ENCODE data around the gene HES4.
"Not testable (repeated sequence)": the region's sequence is repeated elsewhere in the genome, so short reads cannot be mapped to it uniquely, and the experiment has no call there.

The HES4 gene

DNA sequence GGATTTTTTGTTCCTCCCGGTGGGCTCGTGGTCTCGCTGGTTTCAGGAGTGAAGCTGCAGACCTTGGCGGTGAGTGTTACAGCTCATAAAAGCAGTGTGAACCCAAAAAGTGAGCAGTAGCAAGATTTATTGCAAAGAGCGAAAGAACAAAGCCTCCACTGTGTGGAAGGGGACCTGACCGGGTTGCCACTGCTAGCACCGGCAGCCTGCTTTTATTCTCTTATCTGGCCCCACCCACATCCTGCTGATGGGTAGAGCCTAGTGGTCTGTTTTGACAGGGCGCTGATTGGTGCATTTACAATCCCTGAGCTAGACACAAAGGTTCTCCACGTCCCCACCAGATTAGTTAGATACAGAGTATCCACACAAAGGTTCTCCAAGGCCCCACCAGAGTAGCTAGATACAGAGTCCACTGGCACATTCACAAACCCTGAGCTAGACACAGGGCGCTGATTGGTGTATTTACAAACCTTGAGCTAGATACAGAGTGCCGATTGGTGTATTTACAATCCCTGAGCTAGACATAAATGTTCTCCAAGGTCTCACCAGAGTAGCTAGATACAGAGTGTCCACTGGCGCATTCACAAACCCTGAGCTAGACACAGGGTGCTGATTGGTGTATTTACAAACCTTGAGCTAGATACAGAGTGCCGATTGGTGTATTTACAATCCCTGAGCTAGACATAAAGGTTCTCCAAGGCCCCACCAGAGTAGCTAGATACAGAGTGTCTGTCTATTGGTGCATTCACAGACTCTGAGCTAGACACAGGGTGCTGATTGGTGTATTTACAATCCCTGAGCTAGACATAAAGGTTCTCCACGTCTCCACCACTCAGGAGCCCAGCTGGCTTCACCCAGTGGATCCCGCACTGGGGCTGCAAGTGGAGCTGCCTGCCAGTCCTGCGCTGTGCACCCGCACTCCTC, 17.8 kb upstream of the HES4 start:
- not testable (repeated sequence) for DNase-seq (ENCODE audit: low read depth in 2 of 2)

DNA sequence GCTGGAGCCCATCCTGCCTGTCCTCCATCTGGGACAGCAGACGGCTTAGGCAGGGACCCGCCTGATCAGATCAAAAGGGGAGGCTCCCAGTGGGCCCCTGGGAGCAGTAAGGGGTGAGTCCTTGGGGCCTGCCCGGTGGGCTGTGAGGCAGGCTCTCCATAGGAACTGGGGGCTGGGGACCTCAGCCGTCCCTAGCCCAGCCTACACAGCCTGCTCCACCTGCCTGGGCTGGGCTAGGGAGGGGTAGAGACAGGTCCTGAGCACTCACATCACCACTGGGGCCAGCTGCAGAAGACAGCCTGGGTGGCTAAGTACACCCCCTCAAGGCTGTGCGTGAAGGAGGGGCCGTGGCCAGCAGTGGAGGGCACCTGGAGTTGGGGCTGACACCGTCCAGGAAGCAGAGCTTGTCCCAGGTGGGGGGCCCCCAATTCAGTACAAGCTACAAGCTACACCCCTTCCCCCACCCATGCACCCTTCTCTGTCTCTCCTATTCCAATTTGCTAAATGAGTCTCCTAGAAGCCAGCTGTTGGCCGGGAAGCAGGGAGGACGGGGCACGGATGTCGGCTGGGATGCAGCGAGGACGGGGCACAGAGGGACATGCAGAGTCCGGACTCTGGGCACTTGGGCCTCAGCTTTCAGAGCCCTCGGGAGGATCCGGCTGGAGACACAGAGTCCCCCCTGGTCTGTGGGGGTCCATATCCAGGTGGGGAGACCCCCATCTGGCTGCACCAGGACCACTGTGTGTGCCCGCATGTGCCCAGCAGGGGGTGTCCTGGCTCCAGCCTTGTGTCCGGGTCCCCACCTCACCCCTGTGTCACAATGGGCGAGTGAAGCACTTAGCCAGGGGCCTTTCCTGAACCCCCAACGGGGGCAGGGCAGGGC, 15.1 kb upstream of the HES4 start:
- DNase-seq (ENCODE audit: low read depth in 2 of 2), result no peak

DNA sequence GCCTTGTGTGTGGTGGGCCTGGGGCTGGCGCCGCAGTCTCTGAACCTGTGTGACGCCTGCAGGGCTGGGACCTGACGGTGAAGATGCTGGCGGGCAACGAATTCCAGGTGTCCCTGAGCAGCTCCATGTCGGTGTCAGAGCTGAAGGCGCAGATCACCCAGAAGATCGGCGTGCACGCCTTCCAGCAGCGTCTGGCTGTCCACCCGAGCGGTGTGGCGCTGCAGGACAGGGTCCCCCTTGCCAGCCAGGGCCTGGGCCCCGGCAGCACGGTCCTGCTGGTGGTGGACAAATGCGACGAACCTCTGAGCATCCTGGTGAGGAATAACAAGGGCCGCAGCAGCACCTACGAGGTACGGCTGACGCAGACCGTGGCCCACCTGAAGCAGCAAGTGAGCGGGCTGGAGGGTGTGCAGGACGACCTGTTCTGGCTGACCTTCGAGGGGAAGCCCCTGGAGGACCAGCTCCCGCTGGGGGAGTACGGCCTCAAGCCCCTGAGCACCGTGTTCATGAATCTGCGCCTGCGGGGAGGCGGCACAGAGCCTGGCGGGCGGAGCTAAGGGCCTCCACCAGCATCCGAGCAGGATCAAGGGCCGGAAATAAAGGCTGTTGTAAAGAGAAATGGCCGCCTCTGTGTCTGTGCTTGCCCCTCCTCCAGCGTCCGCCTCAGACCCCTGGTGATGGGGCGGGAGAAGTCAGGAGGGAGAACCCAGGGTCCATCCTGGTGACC, 14.2 kb upstream of the HES4 start:
- DNase-seq (ENCODE audit: low read depth in 2 of 2), result no peak

DNA sequence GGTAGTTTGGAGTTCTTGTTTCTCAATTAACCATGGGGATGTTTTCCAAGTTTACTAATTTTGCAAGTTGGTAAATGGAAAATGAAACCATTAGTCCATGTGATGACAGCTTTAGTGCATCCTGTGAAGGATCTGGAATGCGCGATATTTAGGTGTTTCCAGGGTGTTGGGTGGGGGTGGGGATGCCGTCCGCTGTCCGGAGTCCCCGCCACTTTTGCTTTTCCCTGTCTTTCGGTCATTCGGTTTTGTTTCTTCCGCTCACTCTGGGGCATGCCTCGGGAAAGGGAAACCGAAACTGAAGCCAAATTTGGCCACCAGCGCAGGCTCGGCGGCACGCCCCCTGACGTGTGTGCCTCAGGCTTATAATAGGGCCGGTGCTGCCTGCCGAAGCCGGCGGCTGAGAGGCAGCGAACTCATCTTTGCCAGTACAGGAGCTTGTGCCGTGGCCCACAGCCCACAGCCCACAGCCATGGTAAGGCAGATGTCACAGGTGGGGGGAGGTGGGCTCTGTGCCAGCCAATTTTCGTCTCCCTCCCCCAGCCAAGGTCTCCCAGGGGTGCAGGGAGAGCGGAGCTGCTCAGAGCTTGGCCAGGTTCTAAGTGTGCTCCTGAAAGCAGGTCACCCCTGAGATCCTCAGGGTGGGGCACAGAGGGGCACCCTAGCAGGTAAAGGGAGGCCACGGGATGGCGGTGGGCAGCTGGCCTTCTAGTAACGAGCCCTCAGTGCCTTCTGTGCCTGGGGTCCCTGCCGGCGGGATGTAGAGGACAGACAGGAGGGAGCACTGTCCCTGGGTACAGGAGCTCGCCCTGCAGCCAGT, 13.4 kb upstream of the HES4 start, which contains the start of gene ISG15:
ISG15 (plus strand) TSS at position 393 of the 817 bp plus-strand sequence; CDS start at position 470, 77 bp downstream.
- peak; percentile 72 to 78 for DNase-seq (ENCODE audit: low read depth in 2 of 2)

DNA sequence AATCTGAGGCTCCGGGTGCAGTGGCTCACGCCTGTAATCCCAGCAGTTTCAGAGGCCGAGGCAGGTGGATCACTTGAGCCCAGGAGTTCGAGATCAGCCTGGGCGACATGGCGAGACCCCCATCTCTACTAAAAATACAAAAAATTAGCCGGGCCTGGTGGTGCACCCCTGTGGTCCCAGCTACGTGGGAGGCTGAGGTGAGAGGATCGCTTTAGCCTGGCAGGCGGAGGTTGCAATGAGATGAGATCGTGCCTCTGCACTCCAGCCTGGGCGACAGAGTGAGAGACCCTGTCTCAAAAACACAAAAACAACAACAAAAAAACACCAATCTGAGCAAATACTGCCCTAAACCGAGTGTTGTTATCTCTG, 12.8 kb upstream of the HES4 start:
- not testable (repeated sequence) for DNase-seq (ENCODE audit: low read depth in 2 of 2)

DNA sequence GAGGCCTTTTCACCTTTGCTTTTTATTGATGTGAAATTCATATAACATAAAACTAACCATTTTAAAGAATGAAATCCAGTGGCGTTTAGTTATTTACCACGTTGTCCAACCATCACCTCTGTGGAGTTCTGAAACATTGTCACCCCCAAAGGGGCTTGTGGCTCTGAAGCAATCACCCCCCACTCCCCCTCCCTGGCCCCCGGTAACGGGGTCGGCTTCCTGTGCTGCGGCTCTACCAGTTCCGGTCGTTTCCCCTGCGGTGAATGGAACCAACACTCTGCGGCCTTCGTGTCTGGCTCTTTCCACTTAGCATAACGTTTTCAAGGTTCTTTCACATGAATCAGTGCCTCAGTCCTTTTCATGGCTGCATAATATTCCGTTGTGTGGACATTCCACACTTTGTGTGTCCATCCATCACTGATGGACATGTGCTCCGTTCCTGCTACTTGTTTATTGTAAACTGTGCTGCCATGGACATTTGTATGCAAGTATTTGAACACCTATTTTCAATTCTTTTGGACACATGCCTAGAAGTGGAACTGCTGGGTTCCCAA, 11.6 kb upstream of the HES4 start:
- no peak for DNase-seq (ENCODE audit: low read depth in 2 of 2)

DNA sequence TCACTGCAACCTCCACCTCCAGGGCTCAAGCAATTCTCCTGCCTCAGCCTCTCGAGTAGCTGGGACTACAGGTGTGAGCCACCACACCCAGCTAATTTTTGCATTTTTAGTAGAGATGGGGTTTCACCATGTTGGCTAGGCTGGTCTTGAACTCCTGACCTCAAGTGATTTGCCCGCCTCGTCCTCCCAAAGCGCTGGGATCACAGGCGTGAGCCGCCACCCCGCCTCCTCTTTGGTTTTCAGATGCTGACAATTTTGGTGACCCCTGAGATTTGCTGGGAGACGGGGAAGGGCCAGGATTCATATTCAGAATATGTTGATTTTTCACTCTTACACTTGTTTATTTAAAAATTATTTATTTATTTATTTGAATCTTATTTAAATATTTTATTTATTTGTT, 10.2 kb upstream of the HES4 start:
- not testable (repeated sequence) for DNase-seq (ENCODE audit: low read depth in 2 of 2)

DNA sequence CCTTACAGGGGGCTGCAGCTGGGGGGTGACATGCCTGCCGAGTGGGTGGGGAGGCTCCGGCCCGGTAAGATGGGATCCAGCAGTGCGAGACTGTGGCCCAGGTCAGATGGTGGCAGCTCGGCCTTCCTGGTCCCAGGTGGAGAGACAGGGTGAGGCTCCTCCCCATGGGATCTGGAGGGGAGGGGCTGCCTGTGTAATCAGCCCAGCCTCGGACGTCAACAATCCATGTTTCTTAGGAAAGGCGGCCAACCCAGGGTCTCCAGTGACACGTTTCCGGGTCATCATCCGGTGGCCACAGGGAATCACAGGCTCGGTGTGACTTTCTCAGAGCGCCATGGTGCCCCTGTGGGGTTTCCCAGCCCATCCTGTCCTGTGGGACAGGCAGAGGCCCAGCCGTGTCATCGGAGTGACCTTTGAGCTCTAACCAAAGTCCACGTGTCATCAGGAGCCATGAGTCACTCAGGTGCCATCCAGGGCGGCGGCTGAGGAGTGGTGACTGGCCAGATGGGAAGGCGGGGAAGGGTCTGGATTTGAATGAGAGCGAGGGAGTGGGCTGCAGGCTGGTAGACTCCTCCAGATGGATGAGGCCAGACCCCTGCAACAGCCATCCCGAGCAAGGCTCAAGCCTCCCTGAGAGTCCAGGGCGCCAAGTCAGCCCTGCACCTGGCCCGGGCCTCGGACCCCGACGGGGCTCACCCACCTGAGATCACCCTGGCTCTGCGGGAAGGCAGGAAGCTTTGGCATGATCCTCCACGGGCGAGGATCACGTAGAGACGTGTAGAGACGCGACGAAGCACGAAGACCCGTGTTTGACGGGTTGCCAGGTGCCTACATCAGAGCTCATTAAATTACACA, 6.6 kb upstream of the HES4 start:
- DNase-seq (ENCODE audit: low read depth in 2 of 2), result no peak

DNA sequence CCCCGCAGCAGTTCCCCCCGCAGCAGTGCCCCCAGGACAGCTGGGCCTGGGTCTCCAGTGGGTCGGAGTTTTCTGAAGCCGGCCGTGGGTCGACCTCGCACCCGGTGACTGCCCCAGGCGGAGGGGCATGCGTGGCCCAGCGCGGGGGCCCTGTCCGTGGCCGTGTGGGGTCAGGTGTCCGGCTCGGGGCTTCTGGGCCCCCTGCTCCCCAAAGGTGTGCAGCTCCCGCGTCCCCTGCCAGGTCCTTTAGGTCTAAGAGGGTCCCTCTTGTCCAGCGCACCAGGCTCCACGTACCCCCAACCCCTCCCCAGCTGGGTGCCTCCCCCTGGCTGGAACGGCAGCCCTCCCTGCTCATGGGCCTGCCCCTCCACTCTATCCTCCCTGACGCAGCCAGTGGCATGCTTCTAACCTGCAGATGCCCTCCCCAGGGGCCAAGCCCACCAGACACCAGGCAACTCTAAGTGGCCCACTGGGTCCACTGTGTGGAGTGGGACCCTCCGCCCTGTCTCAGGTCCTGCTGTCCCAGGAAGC, 5.9 kb upstream of the HES4 start:
- DNase-seq (ENCODE audit: low read depth in 2 of 2), result no peak

DNA sequence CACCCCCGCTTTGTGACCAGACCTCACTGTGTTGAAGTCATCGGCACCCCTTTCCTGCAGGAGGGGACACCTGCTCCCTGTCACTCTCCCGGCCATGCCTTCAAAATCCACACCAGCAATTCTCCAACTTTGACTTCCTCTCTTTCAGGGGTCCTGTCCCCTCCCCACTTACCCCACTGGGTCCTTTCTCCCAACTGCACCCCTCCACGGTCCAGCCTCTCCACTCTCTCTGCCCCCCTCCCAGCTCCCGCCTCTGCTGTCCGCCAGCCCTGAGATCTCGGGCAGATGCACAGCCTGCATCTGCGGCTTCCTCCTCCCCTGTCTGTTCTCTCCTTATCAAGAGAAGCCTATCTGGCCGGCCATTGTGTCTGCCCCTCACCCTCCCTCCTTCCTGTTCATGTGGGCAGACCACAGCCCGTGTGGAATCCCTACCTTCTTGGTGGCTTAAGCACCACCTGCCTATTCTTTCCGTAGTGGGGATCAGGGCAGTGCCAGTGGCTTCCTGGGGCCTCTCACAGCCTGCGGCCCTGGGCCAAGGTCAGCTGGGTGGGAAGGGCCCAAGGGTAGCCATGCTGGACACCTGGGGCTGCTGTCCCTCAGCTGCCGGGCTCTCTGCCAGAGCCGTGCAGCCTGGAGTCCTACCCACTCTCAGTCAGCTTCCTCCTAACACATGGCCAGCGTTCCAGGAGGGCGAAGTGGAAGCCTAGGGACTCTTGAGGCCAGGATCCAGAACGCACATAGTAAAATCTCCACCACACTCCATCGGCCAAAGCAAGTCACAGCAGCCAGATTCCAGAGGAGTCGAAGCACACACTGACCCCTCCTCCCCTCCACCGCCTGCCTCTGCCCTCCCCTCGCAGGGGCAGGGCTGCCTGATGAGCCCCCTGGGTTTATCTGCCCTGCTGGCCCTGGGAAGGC, 5.1 kb upstream of the HES4 start:
- DNase-seq (ENCODE audit: low read depth in 2 of 2), result no peak

DNA sequence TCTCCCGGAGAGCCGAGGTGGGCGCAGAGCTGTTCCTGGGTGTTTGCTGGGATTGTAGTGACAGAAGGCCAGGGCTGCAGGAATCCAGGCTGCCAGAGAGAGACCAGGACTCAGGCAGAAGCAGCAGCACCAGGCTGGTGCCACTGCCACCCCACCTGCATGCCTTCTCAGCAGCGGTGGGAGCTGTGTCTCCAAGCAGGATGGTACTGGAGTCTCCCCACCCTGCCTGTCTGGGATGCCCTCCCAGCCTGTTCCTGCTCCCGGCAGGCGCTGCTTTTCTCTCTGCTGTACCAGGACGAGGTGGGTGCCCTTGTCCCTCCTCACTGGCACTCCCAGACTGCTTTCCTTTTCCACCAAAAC, 4.5 kb upstream of the HES4 start:
- no peak for DNase-seq (ENCODE audit: low read depth in 2 of 2)

DNA sequence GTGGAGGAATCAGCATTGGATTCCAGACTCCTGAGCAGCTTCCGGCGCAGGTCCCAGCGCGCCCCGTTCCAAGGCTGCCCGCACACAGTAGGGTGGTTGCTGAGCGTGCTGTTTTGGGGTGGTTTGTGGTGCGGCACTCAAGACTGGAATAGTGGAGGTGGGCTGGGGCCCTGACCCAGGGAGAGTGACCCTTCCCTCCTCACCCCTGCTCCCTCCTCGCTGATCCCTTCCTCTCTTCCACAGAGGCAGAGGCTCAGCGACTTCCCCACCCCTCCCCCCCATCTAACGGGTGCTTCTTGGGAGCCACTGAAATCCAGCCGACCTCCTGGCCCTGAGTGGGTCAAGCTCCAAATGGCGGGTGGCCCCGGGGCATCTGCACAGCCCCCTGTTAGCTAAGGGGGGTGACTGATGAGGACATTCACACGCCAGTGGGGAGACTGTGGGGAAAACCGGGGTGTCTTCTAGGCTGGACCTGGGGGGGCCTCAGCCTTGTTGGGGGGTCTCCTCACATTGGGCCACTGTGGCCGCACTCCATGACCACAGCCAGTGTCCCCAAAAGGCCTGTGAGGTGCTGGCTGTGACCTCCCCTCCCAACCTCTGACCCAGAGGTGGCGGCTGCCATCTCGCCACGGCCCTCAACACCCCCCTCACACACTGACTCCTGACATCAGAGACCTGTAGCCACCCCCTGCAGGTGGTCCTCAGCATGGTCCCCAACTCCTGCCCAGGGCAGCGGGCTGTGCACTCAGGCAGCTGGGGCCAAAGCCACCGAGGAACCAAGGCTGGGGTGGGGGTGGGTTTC, 3.9 kb upstream of the HES4 start:
- no peak for DNase-seq (ENCODE audit: low read depth in 2 of 2)

DNA sequence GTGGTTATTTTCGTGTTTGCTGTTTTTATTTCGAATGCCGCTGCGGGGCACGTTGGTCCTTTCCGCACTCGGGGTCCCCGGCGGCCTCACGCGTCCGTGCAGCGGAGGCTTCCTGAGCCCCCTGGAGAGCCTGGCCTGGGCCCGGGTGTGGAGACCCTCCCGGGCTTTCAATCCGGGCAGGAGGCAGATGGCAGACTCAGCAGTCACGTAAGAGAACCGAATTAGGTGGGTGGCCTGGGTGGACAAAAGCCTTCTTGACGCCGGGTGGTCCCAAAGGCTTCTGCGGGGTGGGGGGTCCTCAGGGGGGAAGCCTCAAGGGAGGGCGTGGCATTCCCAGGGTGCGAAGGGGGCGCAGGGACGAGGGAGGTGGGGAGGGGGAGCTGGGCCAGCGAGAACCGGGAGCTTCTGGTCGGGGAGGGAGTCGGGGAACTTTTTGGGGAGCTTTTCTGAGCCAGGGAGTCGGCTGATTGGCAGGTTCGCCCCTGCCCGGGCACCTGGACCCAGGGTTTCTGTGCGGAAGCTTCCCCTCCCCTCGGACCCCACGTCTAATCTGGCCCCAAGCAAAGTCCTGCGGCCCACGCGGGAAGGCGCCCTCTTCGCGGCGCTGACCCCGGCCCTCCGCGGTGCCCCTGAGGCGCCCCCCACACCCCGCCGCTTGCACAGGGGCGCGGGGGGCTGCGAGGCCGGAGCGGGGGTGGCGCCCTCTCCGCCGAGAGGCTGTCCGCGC, 1.3 kb upstream of the HES4 start:
- DNase-seq (ENCODE audit: low read depth in 2 of 2), result no peak

DNA sequence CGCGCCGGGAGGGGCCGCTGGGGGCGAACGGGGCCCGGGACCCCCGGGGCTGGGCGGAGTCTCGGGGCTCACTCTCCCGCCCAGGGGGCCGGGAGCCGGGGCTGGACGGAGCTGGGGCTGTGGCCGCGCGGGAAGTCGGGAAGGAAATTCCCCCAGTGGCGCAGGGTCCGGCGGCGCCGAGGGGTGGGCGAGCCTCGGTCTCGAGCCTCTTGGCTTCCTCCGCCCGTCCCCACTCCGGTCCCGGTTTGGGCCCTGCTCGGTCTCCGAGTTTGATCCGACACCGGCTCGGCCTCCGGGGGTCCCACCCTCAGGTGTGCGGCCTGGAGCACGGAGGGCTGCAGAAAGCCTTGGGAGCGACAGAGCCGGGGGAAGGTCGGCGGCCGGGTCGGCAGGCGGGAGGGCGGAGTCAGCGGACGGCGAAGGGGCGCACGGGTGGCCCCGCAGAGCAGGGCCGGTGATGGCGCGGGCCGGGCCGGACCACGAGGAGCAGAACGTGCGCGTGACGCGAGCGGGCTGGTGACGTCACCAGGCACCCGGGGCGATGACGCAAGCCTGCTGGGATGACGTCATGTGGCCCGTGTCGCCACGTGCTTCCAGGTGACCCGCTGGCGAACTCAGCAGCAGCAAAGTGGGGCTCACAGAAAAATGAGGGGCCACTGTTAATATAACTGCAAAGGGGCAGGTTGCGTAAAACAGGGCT, 610 bp upstream of the HES4 start:
- DNase-seq (ENCODE audit: low read depth in 2 of 2), result peak in 1 of 2 donors; percentile 40

DNA sequence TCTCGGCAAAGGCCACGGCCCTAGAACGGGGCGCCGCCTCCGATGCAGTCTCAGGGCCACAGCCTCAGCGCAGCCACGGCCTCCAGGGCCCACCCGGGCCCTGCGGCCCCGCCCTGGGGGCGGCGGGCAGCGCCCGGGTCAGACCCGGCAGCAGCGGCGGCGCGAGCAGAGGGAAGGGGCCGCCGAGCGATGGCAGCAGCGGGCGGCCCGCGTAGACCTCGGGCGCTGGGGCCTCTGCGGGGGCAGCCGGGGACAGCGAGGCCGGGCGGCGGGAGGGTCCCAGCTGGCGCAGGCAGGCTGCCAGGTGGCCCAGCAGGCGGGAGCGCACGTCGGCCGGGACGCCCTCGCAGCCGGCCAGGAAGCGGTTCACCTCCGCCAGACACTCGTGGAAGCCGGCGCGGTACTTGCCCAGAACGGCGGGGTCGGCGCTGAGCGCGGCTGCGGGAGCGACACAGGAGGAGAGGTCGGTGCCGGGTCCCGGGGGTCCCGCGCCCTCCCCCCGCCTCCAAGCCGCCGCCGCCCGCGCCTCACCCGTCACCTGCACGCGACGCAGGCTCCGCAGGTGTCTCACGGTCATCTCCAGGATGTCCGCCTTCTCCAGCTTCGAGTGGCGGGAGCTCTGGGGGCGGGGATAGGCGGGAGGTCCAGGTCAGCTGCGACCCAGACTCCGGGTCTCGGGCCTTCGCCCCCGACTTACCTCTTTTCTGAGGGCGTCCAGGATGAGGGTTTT, 737 bp downstream of the HES4 start:
- no peak for DNase-seq (ENCODE audit: low read depth in 2 of 2)

DNA sequence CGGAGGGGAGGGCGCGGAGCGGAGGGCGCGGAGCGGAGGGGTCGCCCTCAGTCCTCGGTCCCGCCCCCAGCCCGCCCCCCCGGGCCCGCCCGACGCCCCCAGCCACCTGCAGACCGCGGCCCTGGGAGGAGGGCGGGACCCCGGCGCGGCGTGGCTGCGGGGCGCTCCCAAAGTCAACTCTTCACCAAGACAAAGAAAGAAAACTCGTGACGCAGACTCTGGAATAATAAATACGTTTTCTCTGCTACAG, 1.2 kb downstream of the HES4 start:
- DNase-seq (ENCODE audit: low read depth in 2 of 2), result no peak
